GM12891 (cell line): ENCODE results near the gene C12orf43.

Source experiments
- DNase-seq: peaks from one replicate; pipeline ENCODE4 v3.0.0; 2011; ENCODE audit warnings: low spot score; ENCODE audit not compliant: insufficient read length
- FAIRE-seq: peaks from 2 replicates; lab custom pipeline; 2011; peaks lifted over from hg19 to GRCh38; lab: Jason Lieb, UNC
- PAX5 ChIP-seq: IDR thresholded peaks from 2 replicates; pipeline ENCODE4 v1.6.1; 2011; ENCODE audit warnings: low read length, moderate library complexity, mild to moderate bottlenecking; ENCODE audit not compliant: insufficient read depth, severe bottlenecking
- POLR2A ChIP-seq: IDR thresholded peaks from 2 replicates; pipeline ENCODE4 v1.6.1; 2011; ENCODE audit warnings: low read depth, low read length, control low read depth
- POLR2AphosphoS5 ChIP-seq: IDR thresholded peaks from 2 replicates; pipeline ENCODE4 v1.6.1; 2011; ENCODE audit warnings: low read depth, low read length, control low read depth
- POU2F2 ChIP-seq: IDR thresholded peaks from 2 replicates; pipeline ENCODE4 v1.6.1; 2011; ENCODE audit warnings: low read depth, mild to moderate bottlenecking, control low read depth, low read length, moderate library complexity
- SPI1 ChIP-seq: IDR thresholded peaks from 2 replicates; pipeline ENCODE4 v1.6.1; 2011; ENCODE audit warnings: low read depth, low read length, control low read depth
- TAF1 ChIP-seq: IDR thresholded peaks from 2 replicates; pipeline ENCODE4 v1.6.1; 2011; ENCODE audit warnings: low read depth, low read length, control low read depth

C12orf43 gene

GRCh38 chr12:120991965-120992364 is 24.3 kb downstream of the C12orf43 start:
- FAIRE-seq (no peak), DNase-seq (no peak)
- TF ChIP-seq POLR2AphosphoS5 (no peak), TAF1 (no peak), PAX5 (no peak), POLR2A (no peak), POU2F2 (no peak), SPI1 (no peak)

DNA sequence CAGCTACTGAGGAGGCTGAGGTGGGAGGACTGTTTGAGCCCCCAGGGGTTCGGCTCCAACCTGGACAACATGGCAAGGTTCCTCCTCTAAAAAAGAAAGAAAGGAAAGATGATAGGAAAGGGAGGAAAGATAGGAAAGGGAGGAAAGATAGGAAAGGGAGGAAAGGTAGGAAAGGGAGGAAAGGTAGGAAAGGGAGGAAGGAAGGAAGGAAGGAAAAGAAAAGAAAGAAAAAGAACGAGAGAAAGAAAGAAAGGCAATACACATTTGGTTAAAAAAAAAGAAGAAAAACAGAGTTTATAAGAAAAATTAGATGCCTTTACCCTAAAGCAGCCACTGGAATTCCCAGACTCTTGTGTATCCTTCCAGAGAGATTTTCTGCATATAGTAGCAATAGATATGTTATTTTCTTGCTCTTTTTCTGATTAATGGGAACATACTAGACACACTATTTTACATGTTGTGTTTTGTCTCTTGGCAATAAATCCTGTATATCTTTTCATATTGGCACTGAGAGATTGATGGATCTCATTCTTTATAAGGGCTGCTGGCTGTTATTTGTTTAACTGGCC is 25.7 kb downstream of the C12orf43 start:
- no peak for DNase-seq
- no peak for TF ChIP-seq POLR2A
- no peak for TF ChIP-seq POLR2AphosphoS5
- TF ChIP-seq SPI1 = no peak
- no peak for TF ChIP-seq POU2F2
- TF ChIP-seq TAF1 = no peak
- TF ChIP-seq PAX5 = no peak
- no peak for FAIRE-seq

DNA sequence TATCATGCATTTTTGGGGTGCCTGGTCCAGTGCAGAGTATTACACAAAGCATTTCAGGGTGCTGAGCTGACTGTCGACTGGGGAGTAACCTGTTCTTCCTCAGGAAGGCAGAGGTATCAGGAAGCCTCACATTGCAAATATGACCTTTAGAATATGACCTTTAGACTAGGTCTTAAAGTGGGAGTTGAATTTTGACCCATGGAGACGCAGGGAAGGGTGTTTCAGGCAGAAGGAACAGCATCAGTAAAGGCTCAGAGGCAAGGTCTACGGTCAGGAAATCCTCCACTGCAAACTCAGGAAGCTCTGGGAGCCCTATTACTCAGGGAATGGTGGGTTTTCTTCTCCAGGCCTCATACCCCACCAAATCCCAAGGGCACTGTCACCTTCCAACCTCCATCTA is 26.6 kb downstream of the C12orf43 start:
- FAIRE-seq (no peak), DNase-seq (no peak)
- no peak for TF ChIP-seq TAF1
- TF ChIP-seq SPI1 = no peak
- no peak for TF ChIP-seq PAX5
- TF ChIP-seq POLR2A = no peak
- no peak for TF ChIP-seq POLR2AphosphoS5
- TF ChIP-seq POU2F2 = no peak

DNA sequence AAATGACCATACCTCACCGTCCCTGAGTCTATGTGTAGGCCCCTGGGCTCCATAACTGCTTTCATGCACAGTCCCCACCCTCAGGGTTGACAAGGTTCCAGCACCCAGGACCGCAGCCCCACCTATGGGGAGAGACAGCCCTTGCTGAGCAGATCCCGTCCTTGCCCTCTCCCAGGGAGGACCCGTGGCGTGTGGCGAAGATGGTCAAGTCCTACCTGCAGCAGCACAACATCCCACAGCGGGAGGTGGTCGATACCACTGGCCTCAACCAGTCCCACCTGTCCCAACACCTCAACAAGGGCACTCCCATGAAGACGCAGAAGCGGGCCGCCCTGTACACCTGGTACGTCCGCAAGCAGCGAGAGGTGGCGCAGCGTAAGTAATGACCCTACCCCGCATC is 27.6 kb downstream of the C12orf43 start:
- FAIRE-seq (no peak), DNase-seq (no peak)
- TF ChIP-seq POLR2AphosphoS5 = no peak
- TF ChIP-seq SPI1 = no peak
- no peak for TF ChIP-seq POLR2A
- no peak for TF ChIP-seq TAF1
- TF ChIP-seq POU2F2 = no peak
- TF ChIP-seq PAX5 = no peak

DNA sequence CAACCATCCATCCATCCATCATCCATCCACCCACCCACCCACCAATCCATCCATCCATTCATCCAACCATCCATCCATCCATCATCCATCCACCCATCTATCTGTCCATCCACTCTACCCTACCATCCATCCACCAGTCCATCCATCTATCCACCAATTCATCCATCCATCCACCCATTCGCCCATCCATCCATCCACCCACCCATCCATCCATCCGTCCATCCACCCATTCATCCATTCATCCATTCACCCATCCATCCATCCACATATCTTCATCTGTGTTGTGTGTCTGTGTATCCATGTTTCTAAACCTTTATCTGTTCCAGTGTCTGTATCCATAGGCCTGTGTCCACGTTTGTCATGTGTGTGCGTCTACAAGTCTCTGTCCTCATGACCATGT is 28.1 kb downstream of the C12orf43 start:
- FAIRE-seq (peak; percentile 5), DNase-seq (no peak)
- no peak for TF ChIP-seq POU2F2

- DNase-seq = no peak
- TF ChIP-seq POLR2A = no peak
- no peak for TF ChIP-seq SPI1
- no peak for TF ChIP-seq POU2F2
- no peak for TF ChIP-seq PAX5
- no peak for TF ChIP-seq TAF1
- no peak for TF ChIP-seq POLR2AphosphoS5
- no peak for FAIRE-seq
Observed at GRCh38 chr12:120984351-120984898, 31.9 kb downstream of the C12orf43 start.

GRCh38 chr12:120983759-120984158 is 32.5 kb downstream of the C12orf43 start:
- DNase-seq (no peak), FAIRE-seq (no peak)
- TF ChIP-seq TAF1 (no peak), PAX5 (no peak), POLR2A (no peak), SPI1 (no peak), POU2F2 (no peak), POLR2AphosphoS5 (no peak)

- FAIRE-seq (no peak), DNase-seq (no peak)
- no peak for TF ChIP-seq SPI1
- TF ChIP-seq POU2F2 = no peak
- no peak for TF ChIP-seq PAX5
Observed at GRCh38 chr12:120982659-120983058, 33.6 kb downstream of the C12orf43 start.

DNA sequence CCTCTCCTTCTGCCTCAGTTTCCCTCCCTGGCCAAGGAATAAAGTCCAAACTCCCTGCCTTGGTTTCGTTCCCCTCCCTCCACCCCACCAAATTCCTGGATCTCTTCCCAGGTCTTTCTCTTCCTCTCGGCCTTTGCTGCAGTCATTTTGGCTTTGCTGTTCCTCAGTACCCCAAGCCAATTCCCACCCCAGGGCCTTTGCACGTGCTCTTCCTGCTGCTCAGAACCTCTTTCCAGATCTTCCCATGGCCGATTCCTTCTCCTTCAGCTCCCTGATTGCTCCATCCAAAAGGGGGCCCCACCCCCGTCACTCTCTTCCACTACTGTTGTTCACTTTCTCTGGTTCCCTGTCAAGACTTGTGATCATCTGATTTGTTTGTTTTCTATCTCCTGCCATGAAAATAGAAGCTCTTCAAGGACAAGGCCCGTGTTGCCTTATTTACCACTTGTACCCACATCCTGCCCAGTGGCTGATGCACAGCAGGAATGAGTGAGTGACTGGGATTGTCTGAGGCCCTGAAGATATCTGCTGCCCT is 34.8 kb downstream of the C12orf43 start:
- no peak for DNase-seq
- no peak for FAIRE-seq
- no peak for TF ChIP-seq POLR2AphosphoS5
- no peak for TF ChIP-seq POU2F2
- TF ChIP-seq PAX5 = no peak
- no peak for TF ChIP-seq POLR2A
- no peak for TF ChIP-seq TAF1
- no peak for TF ChIP-seq SPI1

- DNase-seq = no peak
- TF ChIP-seq TAF1 = no peak
- no peak for FAIRE-seq
Observed at GRCh38 chr12:120980800-120981368, 35.4 kb downstream of the C12orf43 start.
